ENCODE results near the gene KRTAP10-2. TPM values are rescaled to one million over a fixed set of nuclear protein-coding genes. Genes with fewer than 3 reads are reported as not detected.

The KRTAP10-2 gene
- total RNA-seq, 1 donor from 2014 or later: not detected

GRCh38 chr21:44539046-44539445, 12.3 kb downstream of the KRTAP10-2 start:
- DNase-seq: peak; percentile 45

DNA sequence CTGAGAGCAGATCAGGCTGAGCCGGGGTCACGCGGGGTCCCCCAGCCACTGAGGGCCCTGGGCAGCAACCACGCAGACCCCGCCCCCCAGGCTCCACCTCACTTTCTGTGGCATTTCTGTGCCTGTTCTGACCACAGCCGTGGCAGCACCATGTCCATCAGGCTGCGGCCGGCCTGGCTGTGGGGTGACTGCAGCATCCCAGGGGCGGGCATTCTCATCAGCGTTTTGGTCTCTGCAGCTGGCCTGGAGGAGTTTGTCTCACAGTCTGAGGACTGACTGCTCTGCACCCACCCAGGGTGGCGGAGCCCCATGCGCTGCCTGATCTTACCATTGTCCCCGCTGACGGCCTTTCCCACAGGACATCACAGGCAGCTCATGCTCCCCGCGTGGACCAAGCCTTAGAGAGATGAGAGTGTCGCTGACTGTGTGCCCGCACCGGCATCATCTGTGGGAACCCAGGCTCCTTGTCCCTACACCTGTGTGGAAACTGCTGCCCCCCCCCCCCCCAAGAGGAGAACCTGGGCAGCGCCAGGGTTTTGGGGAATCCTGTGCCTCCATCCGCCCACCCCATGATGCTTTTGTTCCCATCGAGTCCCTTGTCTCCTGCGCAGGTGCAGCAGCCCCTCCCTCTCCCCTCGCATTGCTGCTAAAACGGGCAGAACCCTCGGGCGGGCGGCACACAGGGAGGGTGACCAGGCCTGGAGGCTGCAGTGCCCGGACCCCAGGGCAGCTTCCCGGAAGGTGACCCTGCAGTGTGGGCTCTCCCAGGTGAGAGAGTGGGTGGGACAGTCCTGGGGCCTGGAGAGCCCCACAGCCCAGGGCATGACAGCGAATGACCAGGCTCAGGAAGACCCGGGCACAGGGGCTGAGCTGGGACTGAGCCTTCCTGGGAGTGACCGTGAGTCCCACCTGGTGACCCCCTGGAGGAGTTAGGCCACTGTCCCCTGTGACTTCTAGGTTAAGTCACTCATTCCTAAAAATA, 13.1 kb downstream of the KRTAP10-2 start:
- H3K9me3 ChIP-seq: no peaks in the 10 kb centered on the region
- ATAC-seq (peak; percentile 18), DNase-seq (peak; percentile 56)
- intact Hi-C loops (cut with DNase I): no loop called here
- peaks cover 4% of the 10 kb centered on the region for H3K27me3 ChIP-seq
- no peaks in the 10 kb centered on the region for H3K36me3 ChIP-seq
- no peaks in the 10 kb centered on the region for H3K4me1 ChIP-seq
- no peak overlapping the region for H3K27ac ChIP-seq
- TF ChIP-seq, protein P1, sequence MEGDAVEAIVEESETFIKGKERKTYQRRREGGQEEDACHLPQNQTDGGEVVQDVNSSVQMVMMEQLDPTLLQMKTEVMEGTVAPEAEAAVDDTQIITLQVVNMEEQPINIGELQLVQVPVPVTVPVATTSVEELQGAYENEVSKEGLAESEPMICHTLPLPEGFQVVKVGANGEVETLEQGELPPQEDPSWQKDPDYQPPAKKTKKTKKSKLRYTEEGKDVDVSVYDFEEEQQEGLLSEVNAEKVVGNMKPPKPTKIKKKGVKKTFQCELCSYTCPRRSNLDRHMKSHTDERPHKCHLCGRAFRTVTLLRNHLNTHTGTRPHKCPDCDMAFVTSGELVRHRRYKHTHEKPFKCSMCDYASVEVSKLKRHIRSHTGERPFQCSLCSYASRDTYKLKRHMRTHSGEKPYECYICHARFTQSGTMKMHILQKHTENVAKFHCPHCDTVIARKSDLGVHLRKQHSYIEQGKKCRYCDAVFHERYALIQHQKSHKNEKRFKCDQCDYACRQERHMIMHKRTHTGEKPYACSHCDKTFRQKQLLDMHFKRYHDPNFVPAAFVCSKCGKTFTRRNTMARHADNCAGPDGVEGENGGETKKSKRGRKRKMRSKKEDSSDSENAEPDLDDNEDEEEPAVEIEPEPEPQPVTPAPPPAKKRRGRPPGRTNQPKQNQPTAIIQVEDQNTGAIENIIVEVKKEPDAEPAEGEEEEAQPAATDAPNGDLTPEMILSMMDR (IDR thresholded peaks at IDR 0.05): no peak
- no peak overlapping the region for H3K4me3 ChIP-seq

More at GRCh38 chr21:44539046-44539445, 12.3 kb downstream of the KRTAP10-2 start:
- Histone ChIP-seq H3K4me1 (no peaks in the 10 kb centered on the region), H3K27me3 (peaks cover 4% of the 10 kb centered on the region), H3K9me3 (no peaks in the 10 kb centered on the region), H3K27ac (no peak overlapping the region), H3K4me3 (no peak overlapping the region), H3K36me3 (no peaks in the 10 kb centered on the region)
- intact Hi-C loops (cut with DNase I): no loop called here
- ATAC-seq: peak; percentile 36
- TF ChIP-seq, protein P1 (IDR thresholded peaks at IDR 0.05): no peak

DNA sequence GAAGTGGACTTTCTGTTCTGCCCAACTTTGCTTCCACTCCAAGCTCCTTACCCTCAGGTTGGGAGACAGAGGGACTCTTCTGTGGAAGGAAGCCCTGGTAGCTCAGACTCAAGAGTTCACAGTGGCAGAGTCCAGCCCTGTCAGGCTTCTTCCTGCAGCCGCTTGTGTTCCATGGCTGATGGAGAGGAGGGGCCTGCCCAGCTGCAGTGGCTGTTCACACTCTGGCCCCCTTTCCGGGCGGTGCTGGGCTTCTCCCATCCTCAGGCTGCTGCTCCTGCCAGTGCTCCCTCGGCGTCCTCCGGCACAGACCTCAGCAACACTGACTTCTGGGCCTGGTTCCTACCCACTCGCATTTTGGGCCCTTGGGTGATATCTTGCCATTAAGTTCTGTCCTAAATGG, 15.3 kb downstream of the KRTAP10-2 start:
- ATAC-seq (no peak), DNase-seq (peak; percentile 34)
- intact Hi-C loops (cut with DNase I): no loop called here
- no peaks in the 10 kb centered on the region for H3K4me1 ChIP-seq
- no peak overlapping the region for H3K4me3 ChIP-seq
- no peaks in the 10 kb centered on the region for H3K9me3 ChIP-seq
- no peak overlapping the region for H3K27ac ChIP-seq
- no peaks in the 10 kb centered on the region for H3K36me3 ChIP-seq
- TF ChIP-seq, protein P1 (IDR thresholded peaks at IDR 0.05): no peak
- H3K27me3 ChIP-seq: no peaks in the 10 kb centered on the region

DNA sequence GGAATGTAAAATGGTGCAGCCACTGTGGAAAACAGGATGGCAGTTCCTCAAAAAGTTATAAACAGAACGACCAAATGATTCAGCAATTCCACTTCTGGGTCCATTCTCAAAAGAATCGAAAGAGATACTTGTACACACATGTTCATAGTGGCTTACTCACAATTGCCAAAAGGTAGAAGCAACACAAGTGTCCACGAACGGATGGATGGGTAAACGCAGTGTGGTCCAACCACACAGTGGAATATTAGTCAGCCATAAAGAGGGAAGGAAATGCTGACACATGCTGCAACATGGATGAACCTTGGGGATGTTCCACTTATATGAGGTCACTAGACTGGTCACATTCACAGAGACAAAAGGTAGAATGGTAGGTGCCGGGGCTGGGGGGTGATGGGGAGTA, 16.6 kb downstream of the KRTAP10-2 start:
- Histone ChIP-seq H3K4me3 (no peak overlapping the region), H3K27ac (no peak overlapping the region), H3K4me1 (no peaks in the 10 kb centered on the region), H3K27me3 (no peaks in the 10 kb centered on the region), H3K9me3 (no peaks in the 10 kb centered on the region), H3K36me3 (no peaks in the 10 kb centered on the region)
- intact Hi-C loops (cut with DNase I): no loop called here
- DNase-seq (no peak), ATAC-seq (no peak)
- TF ChIP-seq, protein P1 (IDR thresholded peaks at IDR 0.05): no peak

GRCh38 chr21:44533891-44534627, 17.2 kb downstream of the KRTAP10-2 start:
- H3K27me3 ChIP-seq: no peaks in the 10 kb centered on the region
- H3K4me3 ChIP-seq: no peak overlapping the region
- TF ChIP-seq, protein P1 (IDR thresholded peaks at IDR 0.05): no peak
- no peaks in the 10 kb centered on the region for H3K4me1 ChIP-seq
- intact Hi-C loops (cut with DNase I): no loop called here
- DNase-seq (peak; percentile 53), ATAC-seq (no peak)
- H3K36me3 ChIP-seq: no peaks in the 10 kb centered on the region
- H3K27ac ChIP-seq: no peak overlapping the region
- no peaks in the 10 kb centered on the region for H3K9me3 ChIP-seq

All from upper lobe of right lung (tissue), 1 donor.